OCI-LY1 (cell line): ENCODE data around the gene FER1L5.

ENCODE experiments used
- H2AFZ ChIP-seq: fragments of 200-600 bp; sonication (generic), shearing (Covaris generic); 2 replicates; pipeline ENCODE4 v1.6.0; 2014; ENCODE audit warnings: antibody characterized with exemption, mild to moderate bottlenecking, low read length
- H3F3A ChIP-seq: fragments of 200-600 bp; sonication (generic), shearing (Covaris generic); 2 replicates; pipeline ENCODE4 v1.6.0; 2014; ENCODE audit warnings: mild to moderate bottlenecking, antibody characterized with exemption, low read length, moderate library complexity; ENCODE audit not compliant: insufficient read depth
- H3K27ac ChIP-seq: fragments of 200-600 bp; sonication (generic); 2 replicates; pipeline ENCODE4 v1.5.1; 2014; ENCODE audit warnings: low read length, mixed run types, mild to moderate bottlenecking, low read depth; ENCODE audit not compliant: poor library complexity, severe bottlenecking
- H3K27me3 ChIP-seq: fragments of 200-600 bp; sonication (generic); 2 replicates; pipeline ENCODE4 v1.6.0; 2014; ENCODE audit warnings: antibody characterized with exemption, mild to moderate bottlenecking, low read length, moderate library complexity; ENCODE audit not compliant: insufficient read depth
- H3K36me3 ChIP-seq: fragments of 200-600 bp; sonication (generic); 2 replicates; pipeline ENCODE4 v1.6.1; 2014; ENCODE audit warnings: mild to moderate bottlenecking, antibody characterized with exemption, low read length, moderate library complexity, mixed read lengths; ENCODE audit not compliant: insufficient read depth
- H3K4me1 ChIP-seq: fragments of 200-600 bp; sonication (generic); 2 replicates; pipeline ENCODE4 v1.5.1; 2014; ENCODE audit warnings: mild to moderate bottlenecking, low read length, moderate library complexity; ENCODE audit not compliant: insufficient read depth, severe bottlenecking
- H3K4me2 ChIP-seq: fragments of 200-600 bp; sonication (generic), shearing (Covaris generic); 2 replicates; pipeline ENCODE4 v1.6.1; 2014; ENCODE audit warnings: low read length
- H3K4me3 ChIP-seq: fragments of 200-600 bp; sonication (generic); 2 replicates; pipeline ENCODE4 v1.5.1; 2014; ENCODE audit warnings: low read length, low read depth, mild to moderate bottlenecking, mixed read lengths; ENCODE audit not compliant: poor library complexity, severe bottlenecking
- H3K79me2 ChIP-seq: fragments of 200-600 bp; shearing (Covaris generic); 2 replicates; pipeline ENCODE4 v1.6.1; 2016; ENCODE audit warnings: mixed run types, low read length, mixed read lengths; ENCODE audit not compliant: insufficient read depth
- H3K9ac ChIP-seq: fragments of 200-600 bp; sonication (generic), shearing (Covaris generic); 2 replicates; pipeline ENCODE4 v1.6.1; 2014; ENCODE audit warnings: mild to moderate bottlenecking, low read length, mixed read lengths
- H3K9me2 ChIP-seq: fragments of 200-600 bp; sonication (generic), shearing (Covaris generic); 2 replicates; pipeline ENCODE4 v1.6.1; 2014; ENCODE audit warnings: low read depth, mild to moderate bottlenecking, low read length, mixed read lengths
- H3K9me3 ChIP-seq: fragments of 200-600 bp; shearing (Covaris generic); 2 replicates; pipeline ENCODE4 v1.6.1; 2014; ENCODE audit warnings: low read length, mixed read lengths
- H4K20me1 ChIP-seq: fragments of 200-600 bp; sonication (generic), shearing (Covaris generic); 2 replicates; pipeline ENCODE4 v1.6.0; 2016; ENCODE audit warnings: mild to moderate bottlenecking, low read length; ENCODE audit not compliant: insufficient read depth
- CTCF ChIP-seq: fragments of 200-600 bp; sonication (generic), shearing (Covaris generic); IDR thresholded peaks from 2 replicates; pipeline ENCODE4 v1.5.1; 2017; ENCODE audit warnings: mild to moderate bottlenecking, antibody characterized with exemption, low read length, moderate library complexity, mixed read lengths
- EZH2 ChIP-seq: fragments of 200-600 bp; sonication (generic), shearing (Covaris generic); IDR thresholded peaks from 2 replicates; pipeline ENCODE4 v1.8.0; 2017; ENCODE audit warnings: borderline replicate concordance, mixed run types, mild to moderate bottlenecking, antibody characterized with exemption, low read length, moderate library complexity, mixed read lengths

FER1L5 gene

GRCh38 chr2:96638144-96639121 lies 4.1 kb upstream of the FER1L5 start, which contains the start of gene KANSL3:
Gene KANSL3 (minus strand): TSS chr2:96638312. CDS start chr2:96637135, 1,177 bp downstream.
- Histone ChIP-seq H3K4me2 (peak within 1 kb of the TSS; percentile 88), H3F3A (no peaks in the 10 kb centered on the region), H3K27ac (peak within 1 kb of the TSS; percentile 55), H3K27me3 (no peaks in the 10 kb centered on the region), H3K79me2 (peaks cover 12% of the 10 kb centered on the region; the same call in 1 of the 2 replicates), H3K9ac (peak within 1 kb of the TSS; percentile 90), H4K20me1 (no peaks in the 10 kb centered on the region), H3K9me2 (no peaks in the 10 kb centered on the region), H3K36me3 (peaks cover 27% of the 10 kb centered on the region; the same call in 1 of the 2 replicates), H3K4me1 (peaks cover 24% of the 10 kb centered on the region), H3K9me3 (no peaks in the 10 kb centered on the region), H3K4me3 (peak within 1 kb of the TSS; percentile 91), H2AFZ (peak within 1 kb of the TSS; percentile 58; the same call in 1 of the 2 replicates)
- TF ChIP-seq EZH2 = no peak
- TF ChIP-seq CTCF = no peak

GRCh38 chr2:96647681-96648080 lies 5.1 kb downstream of the FER1L5 start:
- Histone ChIP-seq H3K79me2 (no peaks in the 10 kb centered on the region), H4K20me1 (no peaks in the 10 kb centered on the region), H3K4me1 (no peaks in the 10 kb centered on the region), H3K4me3 (no peak overlapping the region), H3K9ac (no peak overlapping the region), H2AFZ (no peak overlapping the region), H3F3A (no peaks in the 10 kb centered on the region), H3K27me3 (peaks cover 7% of the 10 kb centered on the region; the same call in 1 of the 2 replicates), H3K36me3 (no peaks in the 10 kb centered on the region), H3K4me2 (no peak overlapping the region), H3K9me3 (no peaks in the 10 kb centered on the region), H3K9me2 (no peaks in the 10 kb centered on the region), H3K27ac (no peak overlapping the region)
- TF ChIP-seq CTCF (no peak), EZH2 (no peak)

GRCh38 chr2:96648306-96648930 lies 5.9 kb downstream of the FER1L5 start:
- H3K27me3 ChIP-seq = peaks cover 7% of the 10 kb centered on the region; the same call in 1 of the 2 replicates
- no peaks in the 10 kb centered on the region for H3F3A ChIP-seq
- TF ChIP-seq EZH2 (no peak), CTCF (no peak)

More at GRCh38 chr2:96648306-96648930, 5.9 kb downstream of the FER1L5 start:
- H2AFZ ChIP-seq = no peak overlapping the region
- no peaks in the 10 kb centered on the region for H3K9me2 ChIP-seq
- no peaks in the 10 kb centered on the region for H3K36me3 ChIP-seq
- no peaks in the 10 kb centered on the region for H3K79me2 ChIP-seq
- H3K4me2 ChIP-seq = no peak overlapping the region
- H3K4me1 ChIP-seq = no peaks in the 10 kb centered on the region
- no peaks in the 10 kb centered on the region for H4K20me1 ChIP-seq
- no peak overlapping the region for H3K27ac ChIP-seq
- no peak overlapping the region for H3K9ac ChIP-seq
- H3K4me3 ChIP-seq = no peak overlapping the region
- H3K9me3 ChIP-seq = no peaks in the 10 kb centered on the region
